ENCODE results near the gene TMEM161A. TPM values are rescaled to one million over a fixed set of nuclear protein-coding genes. Genes with fewer than 3 reads are reported as not detected.

TMEM161A gene
- total RNA-seq, 1 experiment from 2014 or later, result 76.0 TPM

GRCh38 chr19:19098703-19099632 is 39.3 kb downstream of the TMEM161A start:
- Histone ChIP-seq H3K4me2 (ENCODE audit: low read length) (peak overlapping the region; percentile 65), H4K20me1 (ENCODE audit: insufficient read depth) (no peaks in the 10 kb centered on the region), H3K79me2 (ENCODE audit: insufficient read depth, low read length) (no peaks in the 10 kb centered on the region), H3K27me3 (ENCODE audit: insufficient read depth, low read length) (no peaks in the 10 kb centered on the region), H3K4me3 (replicated peaks in 1 of 2; ENCODE audit: low read depth in 1 of 2, low read length in 2 of 2) (no peak overlapping the region), H3K9ac (ENCODE audit: low read length) (peak overlapping the region; percentile 55), H2AFZ (ENCODE audit: low read depth, low read length, poor library complexity, severe bottlenecking) (no peak overlapping the region), H3K27ac (ENCODE audit: low read depth, low read length) (peak overlapping the region; percentile 6), H3K9me3 (ENCODE audit: control insufficient read depth in 1 of 2, insufficient read depth in 1 of 2, low read depth in 1 of 2, low read length in 2 of 2) (no peaks in the 10 kb centered on the region), H3K36me3 (ENCODE audit: control insufficient read depth in 1 of 2, insufficient read depth in 2 of 2, low read length in 2 of 2) (no peaks in the 10 kb centered on the region), H3K4me1 (ENCODE audit: control insufficient read depth in 1 of 2, insufficient read depth in 2 of 2, low read length in 2 of 2) (peaks cover 61 to 94% of the 10 kb centered on the region in 2 experiments), H3K9me2 (ENCODE audit: insufficient read depth) (no peaks in the 10 kb centered on the region)
- ATAC-seq (no peak), DNase-seq (ENCODE audit: low read depth, low spot score) (no peak)
- RAD21 ChIA-PET (ENCODE audit: low non-redundant PET in 1 of 2, low total read pairs in 2 of 2, uncharacterized antibody in 2 of 2, unreplicated experiment in 2 of 2), result interaction anchor here in 1 of 2 experiments (1.0 kb wide), 1 partner anchor 36 kb away, joined by 3 read pairs; no protein-coding TSS in a partner anchor
- no TSS peak for BruUV-seq (replicated peaks)
- CTCF ChIA-PET, result no interaction called here
- TF ChIP-seq, protein P1, sequence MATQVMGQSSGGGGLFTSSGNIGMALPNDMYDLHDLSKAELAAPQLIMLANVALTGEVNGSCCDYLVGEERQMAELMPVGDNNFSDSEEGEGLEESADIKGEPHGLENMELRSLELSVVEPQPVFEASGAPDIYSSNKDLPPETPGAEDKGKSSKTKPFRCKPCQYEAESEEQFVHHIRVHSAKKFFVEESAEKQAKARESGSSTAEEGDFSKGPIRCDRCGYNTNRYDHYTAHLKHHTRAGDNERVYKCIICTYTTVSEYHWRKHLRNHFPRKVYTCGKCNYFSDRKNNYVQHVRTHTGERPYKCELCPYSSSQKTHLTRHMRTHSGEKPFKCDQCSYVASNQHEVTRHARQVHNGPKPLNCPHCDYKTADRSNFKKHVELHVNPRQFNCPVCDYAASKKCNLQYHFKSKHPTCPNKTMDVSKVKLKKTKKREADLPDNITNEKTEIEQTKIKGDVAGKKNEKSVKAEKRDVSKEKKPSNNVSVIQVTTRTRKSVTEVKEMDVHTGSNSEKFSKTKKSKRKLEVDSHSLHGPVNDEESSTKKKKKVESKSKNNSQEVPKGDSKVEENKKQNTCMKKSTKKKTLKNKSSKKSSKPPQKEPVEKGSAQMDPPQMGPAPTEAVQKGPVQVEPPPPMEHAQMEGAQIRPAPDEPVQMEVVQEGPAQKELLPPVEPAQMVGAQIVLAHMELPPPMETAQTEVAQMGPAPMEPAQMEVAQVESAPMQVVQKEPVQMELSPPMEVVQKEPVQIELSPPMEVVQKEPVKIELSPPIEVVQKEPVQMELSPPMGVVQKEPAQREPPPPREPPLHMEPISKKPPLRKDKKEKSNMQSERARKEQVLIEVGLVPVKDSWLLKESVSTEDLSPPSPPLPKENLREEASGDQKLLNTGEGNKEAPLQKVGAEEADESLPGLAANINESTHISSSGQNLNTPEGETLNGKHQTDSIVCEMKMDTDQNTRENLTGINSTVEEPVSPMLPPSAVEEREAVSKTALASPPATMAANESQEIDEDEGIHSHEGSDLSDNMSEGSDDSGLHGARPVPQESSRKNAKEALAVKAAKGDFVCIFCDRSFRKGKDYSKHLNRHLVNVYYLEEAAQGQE (IDR thresholded peaks at IDR 0.05; ENCODE audit: low read depth), result no peak
- TF ChIP-seq EZH2phosphoT487 (IDR thresholded peaks at IDR 0.05; ENCODE audit: borderline replicate concordance), result no peak
- TF ChIP-seq SIN3A (IDR thresholded peaks at IDR 0.05; ENCODE audit: low read depth), result no peak
- TF ChIP-seq, protein P2, sequence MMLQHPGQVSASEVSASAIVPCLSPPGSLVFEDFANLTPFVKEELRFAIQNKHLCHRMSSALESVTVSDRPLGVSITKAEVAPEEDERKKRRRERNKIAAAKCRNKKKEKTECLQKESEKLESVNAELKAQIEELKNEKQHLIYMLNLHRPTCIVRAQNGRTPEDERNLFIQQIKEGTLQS (IDR thresholded peaks at IDR 0.05), result no peak
- POLR2A ChIA-PET, result no interaction called here
- intact Hi-C loops (cut with micrococcal nuclease), result loop anchor here (2.0 kb wide), 1 partner anchor 36 kb away; the partner anchor contains the start of gene SLC25A42
